Liver (tissue), 9 donors: Measurements from ENCODE around the gene TMEM245. TPM values are rescaled to one million over a fixed set of nuclear protein-coding genes. Genes with fewer than 3 reads are reported as not detected.

Source experiments
- DNase-seq: peaks from one replicate; pipeline ENCODE4 v3.0.0-alpha.2; 2017; ENCODE audit warnings: low spot score
- H3K27ac ChIP-seq, 2 donors: one replicate each; pipeline ENCODE4 v1.7.0; 2013; ENCODE audit warnings: inconsistent platforms in 2 of 2, low read length in 2 of 2, control low read depth in 1 of 2, low read depth in 1 of 2, mild to moderate bottlenecking in 1 of 2
- H3K27me3 ChIP-seq, 4 donors: one replicate each; pipeline versions ENCODE4 v1.6.1 to v1.7.0; 2013; ENCODE audit warnings: low read length in 3 of 4, inconsistent platforms in 1 of 4, mild to moderate bottlenecking in 1 of 4, moderate library complexity in 1 of 4; ENCODE audit not compliant: control insufficient read depth in 4 of 4, insufficient read depth in 4 of 4
- H3K36me3 ChIP-seq, 4 donors: one replicate each; pipeline versions ENCODE4 v1.6.1 to v1.7.0; 2013; ENCODE audit warnings: low read length in 3 of 4, mild to moderate bottlenecking in 3 of 4, low read depth in 1 of 4, moderate library complexity in 1 of 4; ENCODE audit not compliant: control insufficient read depth in 4 of 4, insufficient read depth in 3 of 4
- H3K4me1 ChIP-seq, 4 donors: one replicate each; pipeline versions ENCODE4 v1.6.1 to v1.7.0; 2013; ENCODE audit warnings: low read length in 3 of 4, mild to moderate bottlenecking in 3 of 4, moderate library complexity in 1 of 4; ENCODE audit not compliant: control insufficient read depth in 4 of 4, insufficient read depth in 4 of 4
- H3K4me3 ChIP-seq, 3 donors: one replicate each; pipeline versions ENCODE4 v1.6.1 to v1.7.0; 2013; ENCODE audit warnings: low read length in 3 of 3, control low read depth in 1 of 3, low read depth in 1 of 3, mild to moderate bottlenecking in 1 of 3
- H3K9ac ChIP-seq, 2 donors: one replicate each; pipeline ENCODE4 v1.7.0; 2013; ENCODE audit warnings: low read length in 2 of 2, mild to moderate bottlenecking in 2 of 2, moderate library complexity in 2 of 2, control low read depth in 1 of 2, low read depth in 1 of 2
- H3K9me3 ChIP-seq, 4 donors: one replicate each; pipeline versions ENCODE4 v1.6.1 to v1.7.0; 2013; ENCODE audit warnings: low read length in 3 of 4; ENCODE audit not compliant: control insufficient read depth in 4 of 4
- EGR1 ChIP-seq, 2 donors: IDR thresholded peaks; 2 replicates each; pipeline ENCODE4 v1.6.1; 2016 to 2018; ENCODE audit warnings: antibody characterized with exemption in 2 of 2, low read depth in 2 of 2
- FOXA1 ChIP-seq: IDR thresholded peaks from 2 replicates; pipeline ENCODE4 v1.6.1; 2016; ENCODE audit warnings: antibody characterized with exemption
- GABPA ChIP-seq, 2 donors: IDR thresholded peaks in 1 of 2; conservative IDR thresholded peaks in 1 of 2; 2 replicates each; pipeline ENCODE4 v1.6.1; 2016; ENCODE audit warnings: antibody characterized with exemption in 2 of 2, mild to moderate bottlenecking in 1 of 2, moderate library complexity in 1 of 2
- HNF4G ChIP-seq: IDR thresholded peaks from 2 replicates; pipeline ENCODE4 v1.6.1; 2016; ENCODE audit warnings: antibody characterized with exemption
- JUND ChIP-seq, 2 donors: IDR thresholded peaks; 2 replicates each; pipeline ENCODE4 v1.6.1; 2016; ENCODE audit warnings: antibody characterized with exemption in 2 of 2
- NR2F2 ChIP-seq: IDR thresholded peaks from 2 replicates; pipeline ENCODE4 v1.6.1; 2016; ENCODE audit warnings: antibody characterized with exemption
- RAD21 ChIP-seq, 2 donors: IDR thresholded peaks; 2 replicates each; pipeline ENCODE4 v1.6.1; 2016; ENCODE audit warnings: antibody characterized with exemption in 2 of 2, mild to moderate bottlenecking in 2 of 2
- RXRA ChIP-seq, 2 donors: IDR thresholded peaks; 2 replicates each; pipeline ENCODE4 v1.6.1; 2017 to 2018; ENCODE audit warnings: antibody characterized with exemption in 2 of 2, mild to moderate bottlenecking in 1 of 2
- SP1 ChIP-seq: IDR thresholded peaks from 2 replicates; pipeline ENCODE4 v1.6.1; 2018; ENCODE audit warnings: antibody characterized with exemption, mild to moderate bottlenecking
- TAF1 ChIP-seq: conservative IDR thresholded peaks from 2 replicates; pipeline ENCODE4 v1.6.1; 2016; ENCODE audit warnings: antibody characterized with exemption, mild to moderate bottlenecking
- YY1 ChIP-seq: IDR thresholded peaks from 2 replicates; pipeline ENCODE4 v1.6.1; 2016; ENCODE audit warnings: antibody characterized with exemption, mild to moderate bottlenecking
- WGBS: extraction: QIAGEN DNeasy Blood & Tissue Kit; methylation state at CpG from one replicate; pipeline ENCODE4 v1.1.7; 2013; 5-methylcytosine and 5-hydroxymethylcytosine counted together
- polyA plus RNA-seq, 2 donors: library from polyadenylated mRNA; stranded (reverse) in 1 of 2; unstranded in 1 of 2; fragments of 200-250 nt in 1 of 2; fragments of >200 nt in 1 of 2; fragmentation: Nextera tagmentation in 1 of 2; extraction: Ambion mirVana in 1 of 2; gene quantifications; one replicate each; pipeline versions ENCODE4 v1.2.1 to v1.2.3, GENCODE V29; 2013 to 2015
- total RNA-seq, 2 donors: library from RNA; depleted of rRNA; stranded (reverse); fragments of >200 nt; gene quantifications; one replicate each; pipeline ENCODE4 v1.2.3, GENCODE V29; 2014
- TF ChIP-seq, protein P1 (sequence below): IDR thresholded peaks from 2 replicates; pipeline ENCODE4 v1.6.1; 2016; ENCODE audit warnings: antibody characterized with exemption, mild to moderate bottlenecking
- TF ChIP-seq, protein P2 (sequence below): IDR thresholded peaks from 2 replicates; pipeline ENCODE4 v1.6.1; 2016; ENCODE audit warnings: antibody characterized with exemption
- TF ChIP-seq, protein P3 (sequence below): fragments of 150-350 bp; IDR thresholded peaks from 2 replicates; pipeline ENCODE4 v1.5.1; 2017; ENCODE audit warnings: improper control_type of control experiment, low read depth, low read length; ENCODE audit not compliant: missing input control
- TF ChIP-seq, protein P4 (sequence below): IDR thresholded peaks from 2 replicates; pipeline ENCODE4 v1.6.1; 2016; ENCODE audit warnings: antibody characterized with exemption
- donor health status: healthy.
- donor health status: healthy.
- donor health status: healthy.
- donor health status: healthy.
- donor health status: healthy.

TMEM245 gene
- total and polyA plus RNA-seq, 4 donors, result 13.7 to 75.3 (median 31.2) TPM

DNA sequence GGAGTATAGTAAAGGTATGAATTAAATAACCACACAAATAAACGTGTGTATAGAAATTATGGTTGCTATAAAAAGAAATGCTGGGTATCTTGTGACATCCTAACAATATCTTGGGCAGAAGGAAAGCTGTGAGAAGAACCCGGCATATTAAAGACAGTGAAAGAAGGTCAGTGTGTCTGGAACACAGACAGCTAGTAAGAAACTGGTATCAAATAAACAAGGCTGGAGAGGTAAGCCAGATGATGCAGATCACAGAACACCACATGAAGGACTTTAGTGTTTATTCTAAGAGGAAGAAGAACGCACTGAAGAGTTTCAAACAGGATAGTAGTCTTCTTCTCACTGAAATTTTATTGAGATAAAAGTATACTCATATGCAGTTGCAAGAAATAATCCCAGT, 24.4 kb downstream of the TMEM245 start:
- Histone ChIP-seq H3K9me3 (no peaks in the 10 kb centered on the region), H3K36me3 (peaks cover 4 to 23% (median 13%) of the 10 kb centered on the region in 4 donors), H3K9ac (no peak overlapping the region), H3K4me1 (peaks cover 3 to 10% (median 6%) of the 10 kb centered on the region in 4 donors), H3K27ac (no peak overlapping the region), H3K4me3 (no peak overlapping the region), H3K27me3 (no peaks in the 10 kb centered on the region)
- DNase-seq, result no peak
- TF ChIP-seq TAF1 (no peak), SP1 (no peak), JUND (IDR thresholded peaks at IDR 0.05) (no peak), HNF4G (no peak), FOXA1 (no peak), NR2F2 (no peak), YY1 (no peak), RXRA (IDR thresholded peaks at IDR 0.05) (no peak), GABPA (IDR thresholded peaks at IDR 0.05 in 1 of 2, conservative IDR thresholded peaks at IDR 0.05 in 1 of 2) (no peak), EGR1 (IDR thresholded peaks at IDR 0.05; ENCODE audit: low read depth in 2 of 2) (no peak), RAD21 (IDR thresholded peaks at IDR 0.05) (no peak)
- TF ChIP-seq, protein P1, sequence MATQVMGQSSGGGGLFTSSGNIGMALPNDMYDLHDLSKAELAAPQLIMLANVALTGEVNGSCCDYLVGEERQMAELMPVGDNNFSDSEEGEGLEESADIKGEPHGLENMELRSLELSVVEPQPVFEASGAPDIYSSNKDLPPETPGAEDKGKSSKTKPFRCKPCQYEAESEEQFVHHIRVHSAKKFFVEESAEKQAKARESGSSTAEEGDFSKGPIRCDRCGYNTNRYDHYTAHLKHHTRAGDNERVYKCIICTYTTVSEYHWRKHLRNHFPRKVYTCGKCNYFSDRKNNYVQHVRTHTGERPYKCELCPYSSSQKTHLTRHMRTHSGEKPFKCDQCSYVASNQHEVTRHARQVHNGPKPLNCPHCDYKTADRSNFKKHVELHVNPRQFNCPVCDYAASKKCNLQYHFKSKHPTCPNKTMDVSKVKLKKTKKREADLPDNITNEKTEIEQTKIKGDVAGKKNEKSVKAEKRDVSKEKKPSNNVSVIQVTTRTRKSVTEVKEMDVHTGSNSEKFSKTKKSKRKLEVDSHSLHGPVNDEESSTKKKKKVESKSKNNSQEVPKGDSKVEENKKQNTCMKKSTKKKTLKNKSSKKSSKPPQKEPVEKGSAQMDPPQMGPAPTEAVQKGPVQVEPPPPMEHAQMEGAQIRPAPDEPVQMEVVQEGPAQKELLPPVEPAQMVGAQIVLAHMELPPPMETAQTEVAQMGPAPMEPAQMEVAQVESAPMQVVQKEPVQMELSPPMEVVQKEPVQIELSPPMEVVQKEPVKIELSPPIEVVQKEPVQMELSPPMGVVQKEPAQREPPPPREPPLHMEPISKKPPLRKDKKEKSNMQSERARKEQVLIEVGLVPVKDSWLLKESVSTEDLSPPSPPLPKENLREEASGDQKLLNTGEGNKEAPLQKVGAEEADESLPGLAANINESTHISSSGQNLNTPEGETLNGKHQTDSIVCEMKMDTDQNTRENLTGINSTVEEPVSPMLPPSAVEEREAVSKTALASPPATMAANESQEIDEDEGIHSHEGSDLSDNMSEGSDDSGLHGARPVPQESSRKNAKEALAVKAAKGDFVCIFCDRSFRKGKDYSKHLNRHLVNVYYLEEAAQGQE, result no peak
- TF ChIP-seq, protein P2, sequence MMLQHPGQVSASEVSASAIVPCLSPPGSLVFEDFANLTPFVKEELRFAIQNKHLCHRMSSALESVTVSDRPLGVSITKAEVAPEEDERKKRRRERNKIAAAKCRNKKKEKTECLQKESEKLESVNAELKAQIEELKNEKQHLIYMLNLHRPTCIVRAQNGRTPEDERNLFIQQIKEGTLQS, result no peak
- TF ChIP-seq, protein P3, sequence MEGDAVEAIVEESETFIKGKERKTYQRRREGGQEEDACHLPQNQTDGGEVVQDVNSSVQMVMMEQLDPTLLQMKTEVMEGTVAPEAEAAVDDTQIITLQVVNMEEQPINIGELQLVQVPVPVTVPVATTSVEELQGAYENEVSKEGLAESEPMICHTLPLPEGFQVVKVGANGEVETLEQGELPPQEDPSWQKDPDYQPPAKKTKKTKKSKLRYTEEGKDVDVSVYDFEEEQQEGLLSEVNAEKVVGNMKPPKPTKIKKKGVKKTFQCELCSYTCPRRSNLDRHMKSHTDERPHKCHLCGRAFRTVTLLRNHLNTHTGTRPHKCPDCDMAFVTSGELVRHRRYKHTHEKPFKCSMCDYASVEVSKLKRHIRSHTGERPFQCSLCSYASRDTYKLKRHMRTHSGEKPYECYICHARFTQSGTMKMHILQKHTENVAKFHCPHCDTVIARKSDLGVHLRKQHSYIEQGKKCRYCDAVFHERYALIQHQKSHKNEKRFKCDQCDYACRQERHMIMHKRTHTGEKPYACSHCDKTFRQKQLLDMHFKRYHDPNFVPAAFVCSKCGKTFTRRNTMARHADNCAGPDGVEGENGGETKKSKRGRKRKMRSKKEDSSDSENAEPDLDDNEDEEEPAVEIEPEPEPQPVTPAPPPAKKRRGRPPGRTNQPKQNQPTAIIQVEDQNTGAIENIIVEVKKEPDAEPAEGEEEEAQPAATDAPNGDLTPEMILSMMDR, result no peak
- TF ChIP-seq, protein P4, sequence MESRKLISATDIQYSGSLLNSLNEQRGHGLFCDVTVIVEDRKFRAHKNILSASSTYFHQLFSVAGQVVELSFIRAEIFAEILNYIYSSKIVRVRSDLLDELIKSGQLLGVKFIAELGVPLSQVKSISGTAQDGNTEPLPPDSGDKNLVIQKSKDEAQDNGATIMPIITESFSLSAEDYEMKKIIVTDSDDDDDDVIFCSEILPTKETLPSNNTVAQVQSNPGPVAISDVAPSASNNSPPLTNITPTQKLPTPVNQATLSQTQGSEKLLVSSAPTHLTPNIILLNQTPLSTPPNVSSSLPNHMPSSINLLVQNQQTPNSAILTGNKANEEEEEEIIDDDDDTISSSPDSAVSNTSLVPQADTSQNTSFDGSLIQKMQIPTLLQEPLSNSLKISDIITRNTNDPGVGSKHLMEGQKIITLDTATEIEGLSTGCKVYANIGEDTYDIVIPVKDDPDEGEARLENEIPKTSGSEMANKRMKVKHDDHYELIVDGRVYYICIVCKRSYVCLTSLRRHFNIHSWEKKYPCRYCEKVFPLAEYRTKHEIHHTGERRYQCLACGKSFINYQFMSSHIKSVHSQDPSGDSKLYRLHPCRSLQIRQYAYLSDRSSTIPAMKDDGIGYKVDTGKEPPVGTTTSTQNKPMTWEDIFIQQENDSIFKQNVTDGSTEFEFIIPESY, result no peak
- 93% methylated on average over 3 of the region's 3 CpGs for WGBS

DNA sequence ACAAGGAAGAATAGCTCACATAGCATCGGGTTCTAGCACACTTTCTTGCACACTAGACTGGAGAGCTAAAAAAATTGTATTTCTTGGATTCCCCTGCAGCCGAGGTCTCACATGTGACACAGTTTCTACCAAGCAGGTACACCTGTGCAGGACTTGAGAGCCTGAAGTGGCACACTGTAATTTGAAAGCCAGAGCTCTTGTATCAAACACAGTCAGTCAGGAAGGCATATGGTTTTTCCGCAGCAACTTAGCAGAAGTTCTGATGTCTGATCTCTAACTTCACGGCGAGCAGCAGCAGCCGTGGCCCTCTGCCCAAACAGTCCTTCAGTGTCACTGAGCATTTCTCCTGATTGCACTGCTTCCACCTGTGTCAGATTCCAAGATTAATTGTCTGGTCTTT, 25.5 kb downstream of the TMEM245 start:
- peaks cover 0 to 10% (median 6%) of the 10 kb centered on the region in 4 donors for H3K4me1 ChIP-seq
- H3K36me3 ChIP-seq, result peaks cover 4 to 23% (median 14%) of the 10 kb centered on the region in 4 donors
- no peak overlapping the region for H3K9ac ChIP-seq
- H3K27ac ChIP-seq, result no peak overlapping the region
- 93% methylated on average over 6 of the region's 6 CpGs for WGBS
- no peak for DNase-seq
- H3K4me3 ChIP-seq, result no peak overlapping the region
- H3K9me3 ChIP-seq, result no peaks in the 10 kb centered on the region
- no peaks in the 10 kb centered on the region for H3K27me3 ChIP-seq
- no peak for TF ChIP-seq SP1
